GM10266 (cell line): ENCODE data around the gene PRKCE.
"Not testable (repeated sequence)": the region's sequence is repeated elsewhere in the genome, so short reads cannot be mapped to it uniquely, and the experiment has no call there.

ENCODE experiments used
- DNase-seq: peaks from one replicate; pipeline ENCODE4 v3.0.0; 2012; ENCODE audit errors: extremely low spot score
- TF ChIP-seq, protein P1 (sequence below): IDR thresholded peaks from 2 replicates; pipeline ENCODE4 v1.5.1; 2012; ENCODE audit warnings: mild to moderate bottlenecking, low read depth; ENCODE audit not compliant: control insufficient read depth, insufficient read depth; ENCODE audit errors: missing control alignments

The PRKCE gene

DNA sequence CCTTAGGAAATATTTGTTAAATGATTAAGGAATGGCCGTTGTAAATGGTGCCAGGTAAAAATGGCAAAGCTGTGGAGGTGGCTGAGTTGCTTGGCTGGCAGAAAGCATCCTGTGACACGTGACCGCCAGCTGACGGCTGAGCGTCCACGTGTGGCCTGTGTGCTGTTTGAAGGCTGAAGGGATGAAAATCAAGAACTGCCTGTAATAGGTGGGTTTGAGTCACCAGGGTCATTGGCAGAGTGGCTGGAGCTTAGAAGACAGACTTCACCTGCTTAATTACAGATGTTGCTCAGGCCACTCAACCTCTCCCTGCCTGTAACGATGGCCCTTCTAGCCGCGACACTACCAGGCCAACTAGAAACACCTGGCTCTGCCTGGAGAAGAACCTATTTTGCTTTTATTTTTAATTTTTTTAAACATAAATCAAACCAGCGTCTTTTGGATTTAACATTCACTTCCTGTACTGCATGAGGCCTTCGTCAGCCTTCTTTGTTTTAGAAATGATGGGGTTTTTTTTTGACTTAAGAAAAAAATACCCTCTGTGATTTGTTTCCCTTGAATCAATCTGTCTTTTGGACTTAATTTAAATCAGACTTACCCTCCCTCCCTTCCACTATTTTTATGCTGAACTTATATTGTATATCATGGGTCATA is 206.5 kb downstream of the PRKCE start:
- DNase-seq: no peak
- TF ChIP-seq, protein P1, sequence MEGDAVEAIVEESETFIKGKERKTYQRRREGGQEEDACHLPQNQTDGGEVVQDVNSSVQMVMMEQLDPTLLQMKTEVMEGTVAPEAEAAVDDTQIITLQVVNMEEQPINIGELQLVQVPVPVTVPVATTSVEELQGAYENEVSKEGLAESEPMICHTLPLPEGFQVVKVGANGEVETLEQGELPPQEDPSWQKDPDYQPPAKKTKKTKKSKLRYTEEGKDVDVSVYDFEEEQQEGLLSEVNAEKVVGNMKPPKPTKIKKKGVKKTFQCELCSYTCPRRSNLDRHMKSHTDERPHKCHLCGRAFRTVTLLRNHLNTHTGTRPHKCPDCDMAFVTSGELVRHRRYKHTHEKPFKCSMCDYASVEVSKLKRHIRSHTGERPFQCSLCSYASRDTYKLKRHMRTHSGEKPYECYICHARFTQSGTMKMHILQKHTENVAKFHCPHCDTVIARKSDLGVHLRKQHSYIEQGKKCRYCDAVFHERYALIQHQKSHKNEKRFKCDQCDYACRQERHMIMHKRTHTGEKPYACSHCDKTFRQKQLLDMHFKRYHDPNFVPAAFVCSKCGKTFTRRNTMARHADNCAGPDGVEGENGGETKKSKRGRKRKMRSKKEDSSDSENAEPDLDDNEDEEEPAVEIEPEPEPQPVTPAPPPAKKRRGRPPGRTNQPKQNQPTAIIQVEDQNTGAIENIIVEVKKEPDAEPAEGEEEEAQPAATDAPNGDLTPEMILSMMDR: no peak

DNA sequence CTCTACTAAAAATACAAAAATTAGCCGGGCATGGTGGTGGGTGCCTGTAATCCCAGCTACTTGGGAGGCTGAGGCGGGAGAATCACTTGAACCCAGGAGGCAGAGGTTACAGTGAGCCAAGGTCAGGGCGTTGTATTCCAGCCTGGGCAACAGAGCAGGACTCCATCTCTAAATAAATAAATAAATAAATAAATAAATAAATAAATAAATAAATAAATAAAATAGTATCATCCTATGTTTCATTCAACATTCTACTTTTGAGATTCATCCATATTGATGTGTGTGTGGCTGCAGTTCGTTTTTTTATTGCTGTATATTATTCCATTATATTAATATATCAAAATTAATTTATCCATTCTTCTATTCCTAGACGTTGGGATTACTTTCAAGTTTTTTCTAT is 207.4 kb downstream of the PRKCE start:
- DNase-seq: not testable (repeated sequence)

DNA sequence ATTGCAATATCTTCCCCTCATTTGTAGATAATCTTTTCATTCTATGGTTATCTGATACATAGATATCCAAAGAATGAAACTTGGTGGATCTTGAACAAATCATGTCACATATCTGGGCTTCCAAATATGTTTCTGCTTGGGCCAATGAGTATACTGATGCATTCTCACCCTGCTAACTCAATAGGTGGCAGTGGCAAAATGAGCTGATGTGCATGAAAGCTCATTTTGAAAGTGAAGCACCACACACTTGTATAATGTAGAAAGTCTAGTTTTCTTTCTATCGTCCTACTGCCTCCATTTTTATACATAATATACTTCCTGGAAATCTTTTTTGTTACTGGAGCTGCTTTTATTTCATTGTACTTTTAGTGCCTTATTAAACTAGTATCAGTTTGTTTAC is 208.2 kb downstream of the PRKCE start:
- TF ChIP-seq, protein P1: no peak
- no peak for DNase-seq

DNA sequence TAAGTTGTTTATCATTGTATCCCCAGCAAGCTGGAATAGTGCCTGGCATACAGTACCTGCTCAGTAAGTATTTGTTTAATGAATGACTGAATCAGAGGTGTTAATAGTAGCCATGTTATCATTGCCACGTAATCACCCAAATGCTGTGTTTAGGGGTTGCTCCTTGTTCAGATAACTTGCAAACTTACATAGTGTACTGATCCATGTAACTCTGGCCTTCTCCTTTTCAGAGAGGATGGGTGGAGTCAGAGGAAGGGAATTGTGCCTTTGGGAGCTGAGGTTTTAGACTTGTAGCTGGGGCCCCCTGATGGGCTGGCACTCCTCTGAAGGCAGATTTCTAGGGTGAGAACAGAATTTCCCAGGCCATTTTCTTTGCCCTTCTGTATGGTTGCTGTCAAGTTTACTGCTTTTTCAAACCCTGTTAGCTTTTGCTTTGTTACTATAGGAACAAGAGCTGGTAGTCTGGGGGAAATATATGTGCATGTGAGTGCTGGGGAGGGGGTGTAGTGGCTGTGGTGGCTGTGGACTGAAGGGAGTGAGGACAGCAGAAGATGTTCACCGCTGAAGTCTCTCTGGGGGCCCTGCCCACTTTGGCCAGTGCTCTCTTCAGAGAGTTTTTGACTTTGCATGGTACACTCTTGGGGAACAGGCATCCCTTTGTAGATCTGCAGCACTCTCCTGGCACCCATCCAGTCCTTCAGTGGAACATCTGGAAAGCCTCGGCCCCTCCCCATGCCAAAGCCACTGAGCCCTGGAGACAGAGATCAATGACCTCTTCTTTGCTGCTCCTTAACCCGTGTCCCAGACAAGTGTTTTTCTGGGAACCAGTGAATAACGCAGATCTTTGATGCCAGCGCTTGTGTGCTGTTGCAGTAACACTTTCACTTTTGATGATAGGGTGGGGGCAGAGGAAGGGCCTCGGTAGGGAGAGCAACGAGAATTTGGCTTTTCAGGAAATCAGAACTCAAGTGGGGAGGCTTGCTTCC is 209.0 kb downstream of the PRKCE start:
- TF ChIP-seq, protein P1: no peak
- no peak for DNase-seq

DNA sequence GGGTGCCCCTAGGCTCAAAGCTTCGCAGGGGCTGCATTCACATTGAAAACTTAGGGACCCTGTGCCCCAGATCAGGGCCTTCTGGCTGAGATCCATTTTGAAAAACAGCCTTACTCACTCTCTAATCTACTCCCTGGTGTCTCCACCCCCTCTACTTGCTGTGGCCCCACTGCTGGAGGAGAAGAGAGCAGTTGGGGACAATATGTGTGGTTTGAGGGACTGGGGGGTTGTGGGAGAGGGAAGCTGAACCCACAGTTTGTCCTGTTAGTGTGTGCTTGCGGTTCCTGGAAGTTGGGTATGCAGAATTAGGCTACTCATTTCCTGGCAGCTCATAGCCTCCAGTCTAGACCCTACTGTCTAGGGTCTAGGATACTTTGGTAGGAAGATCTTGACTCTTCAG is 211.4 kb downstream of the PRKCE start:
- no peak for DNase-seq
- TF ChIP-seq, protein P1: no peak

DNA sequence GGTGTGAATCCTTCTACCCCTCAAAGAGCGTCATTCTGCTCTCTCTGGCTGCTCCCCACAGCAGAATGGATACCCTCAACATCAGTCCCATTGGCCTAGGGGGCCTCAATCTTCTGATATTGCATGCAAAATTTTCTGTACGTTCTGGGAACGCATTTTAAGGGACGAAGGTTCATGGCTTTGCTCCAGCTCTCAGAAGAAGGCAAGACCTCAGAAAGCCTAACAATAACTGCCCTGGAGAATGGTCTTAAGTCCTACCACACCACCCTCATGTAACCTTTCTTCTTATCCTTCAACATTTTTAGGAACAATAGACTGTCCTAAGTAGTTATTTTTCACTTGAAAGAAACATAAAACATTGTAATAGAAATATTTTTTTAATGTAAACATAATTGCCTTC is 212.6 kb downstream of the PRKCE start:
- TF ChIP-seq, protein P1: no peak
- DNase-seq: no peak

DNA sequence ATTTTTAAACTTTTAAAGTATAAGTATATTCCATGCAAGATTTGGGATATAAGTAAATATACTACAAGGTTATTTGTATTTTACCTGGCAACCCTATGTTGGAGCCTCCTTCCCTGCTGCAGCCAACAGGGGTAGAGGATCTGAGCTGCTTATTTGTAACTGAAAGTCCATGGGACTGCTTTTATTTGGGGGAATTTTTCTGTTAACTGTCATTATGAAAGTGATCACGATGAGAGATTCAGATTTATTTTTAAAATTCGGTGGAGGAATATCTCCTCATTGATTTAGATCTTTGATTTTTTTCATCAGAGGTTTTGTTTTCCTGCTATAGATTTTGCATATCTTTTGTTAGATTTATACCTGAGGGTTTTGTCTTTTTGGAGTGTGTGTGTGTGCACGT is 215.9 kb downstream of the PRKCE start:
- TF ChIP-seq, protein P1: no peak
- no peak for DNase-seq
